MCF 10A (cell line): ENCODE measurements around the gene SRSF9. TPM values are rescaled to one million over a fixed set of nuclear protein-coding genes. Genes with fewer than 3 reads are reported as not detected.

Experiments
- BruUV-seq: library from RNA; stranded (reverse); fragments of 400-500 nt; replicated peaks from 2 replicates; lab custom pipeline; 2021; lab: Mats Ljungman, UMichigan
- CTCF ChIA-PET: fragments of 300-600 bp; sonication (Branson Sonifier 250); formaldehyde crosslinking; extraction: SDS; loops from one replicate; lab custom pipeline; 2021; ENCODE audit warnings: antibody characterized with exemption, inconsistent platforms; lab: Yijun Ruan, JAX
- POLR2A ChIA-PET: fragments of 300-600, 350-650 bp; sonication (Branson Sonifier 250); formaldehyde crosslinking; extraction: SDS; loops from one replicate; lab custom pipeline; 2020; ENCODE audit warnings: antibody characterized with exemption, inconsistent platforms; lab: Yijun Ruan, JAX
- DNase-seq: peaks from one replicate; pipeline ENCODE4 v3.0.0-alpha.2; 2018; ENCODE audit not compliant: unreplicated experiment
- H3K27ac Mint-ChIP-seq: one replicate; pipeline ENCODE4 v1.8.0; 2022; ENCODE audit warnings: mild to moderate bottlenecking, low read depth, mixed read lengths; ENCODE audit not compliant: unreplicated experiment
- H3K27me3 Mint-ChIP-seq: one replicate; pipeline ENCODE4 v1.8.0; 2022; ENCODE audit warnings: mixed read lengths; ENCODE audit not compliant: insufficient read depth, unreplicated experiment
- H3K36me3 Mint-ChIP-seq: one replicate; pipeline ENCODE4 v1.8.0; 2022; ENCODE audit warnings: mild to moderate bottlenecking, moderate library complexity, mixed read lengths; ENCODE audit not compliant: insufficient read depth, unreplicated experiment
- H3K4me1 Mint-ChIP-seq: one replicate; pipeline ENCODE4 v1.8.0; 2022; ENCODE audit warnings: mixed read lengths; ENCODE audit not compliant: insufficient read depth, unreplicated experiment
- H3K4me3 Mint-ChIP-seq: one replicate; pipeline ENCODE4 v1.8.0; 2022; ENCODE audit warnings: mild to moderate bottlenecking, moderate library complexity, mixed read lengths; ENCODE audit not compliant: unreplicated experiment
- H3K9me3 Mint-ChIP-seq: one replicate; pipeline ENCODE4 v1.8.0; 2022; ENCODE audit warnings: mixed read lengths; ENCODE audit not compliant: unreplicated experiment
- CTCF ChIP-seq: fragments of 200-600 bp; IDR thresholded peaks from one replicate; pipeline ENCODE4 v1.8.0; 2022; ENCODE audit warnings: antibody characterized with exemption, mild to moderate bottlenecking; ENCODE audit not compliant: unreplicated experiment
- intact Hi-C: fragments of 100-400 bp; cut with micrococcal nuclease; formaldehyde crosslinking; loops from 2 replicates; pipeline ENCODE4 v1.14.1; 2022
- total RNA-seq: library from RNA; stranded (reverse); gene quantifications from 2 replicates; pipeline ENCODE4 v1.2.3, GENCODE V29; 2022

SRSF9 gene
- total RNA-seq, 1 experiment from 2014 or later: 193 TPM

DNA sequence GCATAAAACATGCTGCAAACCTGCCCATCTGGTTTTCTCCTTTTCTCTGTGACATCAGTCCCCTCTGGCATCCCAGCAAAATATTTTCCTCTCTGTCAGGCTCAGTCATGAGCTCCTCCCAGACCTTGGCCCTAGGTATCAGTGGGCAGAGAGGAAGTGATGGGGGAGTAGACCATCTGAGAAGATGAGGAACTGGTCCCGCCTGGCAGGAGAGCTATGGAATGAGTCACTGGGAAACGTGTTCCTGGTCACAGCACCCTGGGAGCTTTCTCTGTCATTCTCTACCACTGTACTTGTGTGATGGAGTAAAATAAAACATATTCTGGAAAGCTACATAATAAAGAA, 5.0 kb upstream of the SRSF9 start:
- BruUV-seq: no TSS peak
- H3K27me3 Mint-ChIP-seq: no peaks in the 10 kb centered on the region
- peaks cover 7% of the 10 kb centered on the region for H3K4me1 Mint-ChIP-seq
- TF ChIP-seq CTCF: no peak
- H3K36me3 Mint-ChIP-seq: peaks cover 7% of the 10 kb centered on the region
- no peak overlapping the region for H3K27ac Mint-ChIP-seq
- intact Hi-C loops: no loop called here
- CTCF ChIA-PET: interaction anchor here (0.6 to 1.3 kb wide), 13 partner anchors 8 to 150 kb away, joined by 3 to 7 read pairs (median 5); no protein-coding TSS in a partner anchor
- no peaks in the 10 kb centered on the region for H3K9me3 Mint-ChIP-seq
- no peak overlapping the region for H3K4me3 Mint-ChIP-seq
- DNase-seq: peak; percentile 75
- POLR2A ChIA-PET: interaction anchor here (0.7 to 2.9 kb wide), 6 partner anchors 11 to 274 kb away, joined by 4 to 17 read pairs (median 4); partner anchors contain the start of genes DYNLL1, GATC, POP5 and RPLP0

GRCh38 chr12:120473807-120474615, 4.5 kb upstream of the SRSF9 start:
- Mint-ChIP-seq H3K4me1 (peaks cover 7% of the 10 kb centered on the region), H3K9me3 (no peaks in the 10 kb centered on the region), H3K27me3 (no peaks in the 10 kb centered on the region), H3K27ac (no peak overlapping the region), H3K36me3 (peaks cover 7% of the 10 kb centered on the region), H3K4me3 (no peak overlapping the region)
- no peak for DNase-seq
- CTCF ChIA-PET: interaction anchor here (0.6 to 1.3 kb wide), 12 partner anchors 9 to 1750 kb away, joined by 3 to 7 read pairs (median 4); no protein-coding TSS in a partner anchor
- no peak for TF ChIP-seq CTCF
- POLR2A ChIA-PET: interaction anchor here (0.6 to 2.9 kb wide), 5 partner anchors 14 to 1622 kb away, joined by 3 to 17 read pairs (median 5); partner anchors contain the start of genes DYNLL1, GATC, RPLP0 and TRIAP1
- BruUV-seq: no TSS peak
- intact Hi-C loops: no loop called here

DNA sequence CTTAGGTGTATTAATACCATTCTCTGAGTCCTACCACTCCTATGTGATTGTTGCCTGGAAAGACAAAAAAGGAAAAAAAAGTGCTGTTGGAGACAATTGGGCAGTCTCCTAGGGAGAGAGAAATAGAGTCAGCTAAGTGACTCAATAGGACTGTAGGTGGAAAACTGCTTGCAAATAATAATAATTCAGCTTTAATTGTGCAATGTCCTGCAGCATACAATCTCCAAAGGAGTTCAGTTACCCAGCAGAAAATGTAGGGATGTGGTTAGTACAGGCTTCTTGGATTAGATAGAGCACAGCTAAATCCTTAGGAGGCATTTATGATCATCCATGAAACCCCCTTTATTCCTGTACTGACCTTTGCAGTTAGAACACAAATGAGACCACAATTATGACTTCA, 3.0 kb upstream of the SRSF9 start:
- Mint-ChIP-seq H3K36me3 (peaks cover 16% of the 10 kb centered on the region), H3K27me3 (no peaks in the 10 kb centered on the region), H3K4me3 (no peak overlapping the region), H3K9me3 (no peaks in the 10 kb centered on the region), H3K4me1 (peaks cover 9% of the 10 kb centered on the region), H3K27ac (no peak overlapping the region)
- no peak for DNase-seq
- BruUV-seq: no TSS peak
- intact Hi-C loops: no loop called here
- POLR2A ChIA-PET: interaction anchor here (0.9 to 1.9 kb wide), 4 partner anchors 9 to 57 kb away, joined by 3 to 5 read pairs (median 4); partner anchors contain the start of gene COQ5
- no peak for TF ChIP-seq CTCF
- CTCF ChIA-PET: interaction anchor here (0.7 kb wide), 1 partner anchor 1075 kb away, joined by 4 read pairs; no protein-coding TSS in a partner anchor
